Suprapubic skin (tissue), 4 donors: Measurements from ENCODE around the gene UGT2A1. TPM values are rescaled to one million over a fixed set of nuclear protein-coding genes. Genes with fewer than 3 reads are reported as not detected.

Experiments used
- DNase-seq, 2 donors: peaks; one replicate each; pipeline ENCODE4 v3.0.0-alpha.2; 2019; ENCODE audit warnings: low spot score in 2 of 2
- H3K27ac ChIP-seq: fragments of 200-600 bp; sonication (generic); one replicate; pipeline ENCODE4 v1.5.1; 2019
- H3K27me3 ChIP-seq: fragments of 200-600 bp; sonication (generic); one replicate; pipeline ENCODE4 v1.5.1; 2019
- H3K36me3 ChIP-seq: fragments of 200-600 bp; sonication (generic); one replicate; pipeline ENCODE4 v1.5.1; 2019
- H3K4me1 ChIP-seq: fragments of 200-600 bp; sonication (generic); one replicate; pipeline ENCODE4 v1.5.1; 2019
- H3K4me3 ChIP-seq: fragments of 200-600 bp; sonication (generic); one replicate; pipeline ENCODE4 v1.5.1; 2019; ENCODE audit warnings: mild to moderate bottlenecking
- H3K9me3 ChIP-seq: fragments of 200-600 bp; sonication (generic); one replicate; pipeline ENCODE4 v1.5.1; 2019
- CTCF ChIP-seq, 2 donors: fragments of 200-600 bp in 1 of 2; fragments of 450-650 bp in 1 of 2; sonication (generic) in 1 of 2; IDR thresholded peaks; one replicate each; pipeline ENCODE4 v1.5.1; 2016 to 2019; ENCODE audit warnings: antibody characterized with exemption in 2 of 2, mild to moderate bottlenecking in 1 of 2, moderate library complexity in 1 of 2
- EP300 ChIP-seq: sonication (generic); formaldehyde crosslinking; IDR thresholded peaks from one replicate; pipeline ENCODE4 v1.6.1; 2017; ENCODE audit warnings: antibody characterized with exemption
- POLR2A ChIP-seq, 2 donors: fragments of 450-650 bp; IDR thresholded peaks; one replicate each; pipeline ENCODE4 v1.6.1; 2017; ENCODE audit warnings: antibody characterized with exemption in 2 of 2, mild to moderate bottlenecking in 2 of 2, moderate library complexity in 2 of 2
- POLR2AphosphoS5 ChIP-seq, 3 donors: sonication (generic); formaldehyde crosslinking; IDR thresholded peaks; one replicate each; pipeline ENCODE4 v1.6.1; 2017; ENCODE audit warnings: antibody characterized with exemption in 3 of 3
- WGBS: methylation state at CpG from one replicate; pipeline ENCODE4 v1.1.5; 2018; 5-methylcytosine and 5-hydroxymethylcytosine counted together
- total RNA-seq, 4 donors: library from RNA; depleted of rRNA; stranded (reverse); fragments of >200 nt; gene quantifications; one replicate each; pipeline ENCODE4 v1.1.0, GENCODE V29; 2016

UGT2A1 gene
- total RNA-seq, 4 donors from 2014 or later = 1.6 to 2.4 (median 1.9) TPM; not detected in 1

DNA sequence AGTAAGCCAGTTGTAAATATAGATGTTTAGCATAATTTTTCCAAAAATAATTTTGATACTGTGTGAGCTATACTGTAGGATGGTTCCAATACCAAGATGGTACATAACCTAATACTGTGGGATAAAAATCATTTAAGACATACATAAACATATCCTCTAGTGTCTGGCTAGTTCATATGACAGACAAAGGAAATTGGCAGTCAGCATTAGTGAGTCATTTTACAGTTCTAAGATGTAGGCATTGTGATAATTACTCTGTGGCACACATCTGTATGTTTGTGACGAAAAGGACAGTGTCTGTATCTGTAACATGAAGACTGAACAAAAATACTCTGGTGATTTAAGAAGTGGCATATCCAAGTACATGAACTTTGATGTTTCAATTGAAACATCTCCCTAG, 63.2 kb downstream of the UGT2A1 start:
- WGBS = 19% methylated on average over 1 of the region's 1 CpG
- no peak for DNase-seq
- TF ChIP-seq EP300 = no peak
- TF ChIP-seq CTCF (IDR thresholded peaks at IDR 0.05) = no peak
- TF ChIP-seq POLR2AphosphoS5 (IDR thresholded peaks at IDR 0.05) = no peak
- no peak for TF ChIP-seq POLR2A (IDR thresholded peaks at IDR 0.05)
- H3K4me1 ChIP-seq = no peaks in the 10 kb centered on the region
- no peak overlapping the region for H3K27ac ChIP-seq
- no peaks in the 10 kb centered on the region for H3K36me3 ChIP-seq
- H3K9me3 ChIP-seq = no peaks in the 10 kb centered on the region
- no peak overlapping the region for H3K4me3 ChIP-seq
- H3K27me3 ChIP-seq = no peaks in the 10 kb centered on the region

GRCh38 chr4:69584135-69584534, 68.9 kb downstream of the UGT2A1 start:
- WGBS = 68% methylated on average over 5 of the region's 5 CpGs
- Histone ChIP-seq H3K36me3 (no peaks in the 10 kb centered on the region), H3K4me3 (no peak overlapping the region), H3K9me3 (no peaks in the 10 kb centered on the region), H3K4me1 (no peaks in the 10 kb centered on the region), H3K27me3 (no peaks in the 10 kb centered on the region), H3K27ac (no peak overlapping the region)
- TF ChIP-seq POLR2AphosphoS5 (IDR thresholded peaks at IDR 0.05) (no peak), POLR2A (IDR thresholded peaks at IDR 0.05) (no peak), CTCF (IDR thresholded peaks at IDR 0.05) (no peak)
- DNase-seq = no peak

DNA sequence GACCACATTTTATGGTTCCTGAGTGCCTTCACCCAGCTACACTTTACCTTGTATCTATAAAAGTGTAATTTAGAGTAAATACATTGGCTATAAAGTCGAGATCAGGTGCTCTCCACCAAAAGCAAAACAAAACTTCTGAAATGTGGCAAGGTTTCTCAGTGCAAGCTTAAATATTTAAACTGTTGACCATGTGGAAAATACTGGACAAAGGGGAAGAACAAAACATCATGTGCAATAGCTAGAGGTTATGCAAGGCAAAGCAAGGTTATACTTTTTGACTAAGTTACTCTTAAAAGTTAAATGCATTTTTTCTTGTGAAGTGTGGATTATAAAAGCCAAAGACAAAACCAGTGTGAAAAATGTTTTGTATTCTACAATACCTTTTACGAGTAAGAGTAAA, 69.5 kb downstream of the UGT2A1 start:
- no peak for TF ChIP-seq POLR2AphosphoS5 (IDR thresholded peaks at IDR 0.05)
- TF ChIP-seq EP300 = no peak
- TF ChIP-seq CTCF (IDR thresholded peaks at IDR 0.05) = no peak
- TF ChIP-seq POLR2A (IDR thresholded peaks at IDR 0.05) = no peak
- H3K9me3 ChIP-seq = no peaks in the 10 kb centered on the region
- no peaks in the 10 kb centered on the region for H3K27me3 ChIP-seq
- 75% methylated on average over 2 of the region's 2 CpGs for WGBS
- no peak for DNase-seq
- no peak overlapping the region for H3K27ac ChIP-seq
- H3K36me3 ChIP-seq = no peaks in the 10 kb centered on the region
- no peaks in the 10 kb centered on the region for H3K4me1 ChIP-seq
- H3K4me3 ChIP-seq = no peak overlapping the region

- Histone ChIP-seq H3K4me1 (no peaks in the 10 kb centered on the region), H3K27me3 (no peaks in the 10 kb centered on the region), H3K4me3 (no peak overlapping the region), H3K27ac (no peak overlapping the region), H3K36me3 (no peaks in the 10 kb centered on the region), H3K9me3 (no peaks in the 10 kb centered on the region)
- TF ChIP-seq EP300 (no peak), POLR2AphosphoS5 (IDR thresholded peaks at IDR 0.05) (no peak), CTCF (IDR thresholded peaks at IDR 0.05) (no peak), POLR2A (IDR thresholded peaks at IDR 0.05) (no peak)
- 88% methylated on average over 1 of the region's 1 CpG for WGBS
- DNase-seq = no peak
These were observed 75.8 kb downstream of the UGT2A1 start for GRCh38 chr4:69577245-69577644.

DNA sequence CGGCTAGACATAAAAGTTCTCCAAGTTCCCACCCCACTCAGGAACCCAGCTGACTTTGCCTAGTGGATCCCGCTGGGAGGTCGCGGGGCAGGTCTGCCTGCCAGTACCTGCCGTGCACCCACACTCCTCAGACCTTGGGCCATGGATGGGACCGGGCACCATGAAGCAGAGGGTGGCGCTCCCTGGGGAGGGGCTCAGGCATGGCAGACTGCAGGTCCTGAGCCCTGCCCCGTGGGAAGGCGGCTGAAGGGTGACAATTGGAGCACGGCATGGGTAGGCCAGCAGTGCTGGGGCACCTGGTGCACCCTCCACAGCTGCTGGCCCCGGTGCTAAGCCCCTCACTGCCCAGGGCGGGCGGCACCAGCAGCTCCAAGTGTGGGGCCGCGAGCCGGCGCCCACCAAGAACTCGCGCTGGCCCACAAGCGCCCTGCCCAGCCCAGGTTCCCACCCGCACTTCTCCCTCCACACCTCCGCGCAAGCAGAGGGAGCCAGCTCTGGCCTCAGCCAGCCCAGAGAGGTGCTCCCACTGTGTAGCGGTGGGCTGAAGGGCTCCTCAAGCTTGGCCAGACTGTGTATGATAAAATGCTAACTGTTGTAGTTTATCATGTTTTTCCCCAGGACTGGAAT, 76.7 kb downstream of the UGT2A1 start:
- H3K4me1 ChIP-seq = no peaks in the 10 kb centered on the region

More for the DNA sequence above, 76.7 kb downstream of the UGT2A1 start:
- Histone ChIP-seq H3K9me3 (no peaks in the 10 kb centered on the region), H3K27ac (no peak overlapping the region), H3K4me3 (no peak overlapping the region), H3K36me3 (no peaks in the 10 kb centered on the region), H3K27me3 (no peaks in the 10 kb centered on the region)
- WGBS = 92% methylated on average over 14 of the region's 24 CpGs
- no peak for DNase-seq
- TF ChIP-seq POLR2A (IDR thresholded peaks at IDR 0.05) = no peak
- no peak for TF ChIP-seq EP300
- TF ChIP-seq CTCF (IDR thresholded peaks at IDR 0.05) = no peak
- no peak for TF ChIP-seq POLR2AphosphoS5 (IDR thresholded peaks at IDR 0.05)
